Fibroblast of skin of left biceps (primary cell): ENCODE results near the gene CRY2.

Experiments
- DNase-seq, 2 experiments: peaks; one replicate each; pipeline ENCODE4 v3.0.0-alpha.2; 2013; ENCODE audit warnings: low read depth in 2 of 2

The CRY2 gene

DNA sequence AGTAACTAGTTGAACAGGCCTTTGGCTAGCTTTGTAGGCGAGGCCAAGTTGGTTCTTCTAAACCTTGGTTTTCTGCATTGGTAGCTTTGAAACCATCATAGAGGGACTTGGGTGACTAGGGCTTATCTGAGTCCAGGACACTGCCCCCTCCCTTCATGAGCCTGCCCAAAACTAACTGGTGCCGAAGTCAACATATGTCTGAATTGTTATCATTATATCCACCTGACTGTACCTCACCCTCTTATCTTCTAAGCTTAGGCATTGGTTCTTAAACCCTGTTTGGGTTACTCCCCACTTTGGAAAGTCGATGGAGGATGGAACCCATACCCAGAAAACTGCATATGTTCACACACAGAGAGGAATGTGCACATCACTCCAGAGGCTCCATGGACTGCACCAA lies 30.6 kb downstream of the CRY2 start:
- DNase-seq = no peak

DNA sequence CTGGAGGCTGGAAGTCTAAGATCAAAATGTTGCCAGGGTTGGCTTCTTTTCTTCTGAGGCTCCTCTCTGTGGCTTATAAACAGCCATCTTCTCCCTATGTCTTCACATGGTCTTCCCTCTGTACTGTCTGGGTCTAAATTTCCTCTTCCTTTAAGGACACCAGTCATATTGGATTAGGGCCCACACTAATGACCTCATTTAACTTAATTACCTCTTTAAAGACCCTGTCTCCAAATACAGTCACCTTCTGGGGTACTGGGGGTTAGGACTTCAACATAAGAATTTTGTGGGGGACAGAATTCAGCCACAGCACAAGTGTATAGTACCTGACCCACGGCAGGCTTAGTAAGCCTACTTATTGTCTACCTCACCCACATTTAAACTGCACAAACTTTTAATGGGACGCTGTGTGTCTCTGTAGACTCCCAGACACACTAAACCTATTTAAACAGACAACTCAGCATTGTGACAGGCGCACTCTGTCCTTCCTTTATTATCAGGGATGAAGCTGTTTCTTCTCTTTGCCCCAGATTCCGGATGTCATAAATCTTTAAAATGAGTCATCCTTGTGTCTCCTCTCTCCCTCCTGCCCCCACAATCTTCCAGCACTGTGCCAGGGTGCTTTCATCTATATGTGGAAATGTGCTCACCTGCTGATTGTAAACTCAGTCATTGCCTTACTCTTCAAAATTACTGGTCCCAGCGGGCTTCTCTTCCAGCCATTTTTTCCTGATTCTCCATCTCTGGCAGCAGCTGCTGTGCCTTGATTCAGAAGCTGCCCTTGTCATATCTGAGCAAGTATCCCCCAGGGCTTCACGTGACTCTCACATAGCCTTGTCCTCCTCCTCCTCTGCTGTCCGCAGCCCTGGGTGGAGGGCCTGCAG lies 32.8 kb downstream of the CRY2 start:
- DNase-seq = no peak

GRCh38 chr11:45880772-45881570 lies 33.7 kb downstream of the CRY2 start:
- no peak for DNase-seq

- DNase-seq = no peak
Measured at GRCh38 chr11:45881708-45882368, 34.6 kb downstream of the CRY2 start.

DNA sequence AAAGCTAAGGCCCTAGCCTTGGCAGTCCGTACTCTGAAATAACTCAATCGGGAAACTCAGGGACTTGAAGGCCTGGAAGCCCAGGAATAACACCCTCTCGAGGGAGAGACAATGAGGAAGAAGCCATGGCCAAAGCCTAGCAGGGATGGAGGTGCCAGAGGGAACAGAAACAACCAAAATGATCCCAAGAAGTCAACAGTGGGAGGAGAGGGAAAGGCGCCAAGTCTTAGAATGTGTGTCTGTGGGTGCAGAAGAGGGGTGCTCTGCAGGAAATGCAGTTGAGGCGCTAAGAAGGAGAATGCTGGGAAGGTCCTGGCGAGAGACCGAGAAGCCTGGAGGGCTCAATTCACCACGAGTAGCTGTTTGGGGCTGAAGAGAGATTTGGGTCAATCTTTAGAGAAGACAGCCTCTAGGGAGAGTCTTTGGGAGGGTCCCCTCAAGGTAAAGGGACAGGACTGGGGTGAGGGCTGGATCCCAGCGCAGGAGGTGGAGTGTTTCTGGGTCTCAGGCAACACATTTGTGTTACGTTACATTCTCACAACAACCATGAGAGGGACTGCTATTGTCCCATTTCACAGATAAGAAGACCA lies 37.4 kb downstream of the CRY2 start:
- DNase-seq = no peak

DNA sequence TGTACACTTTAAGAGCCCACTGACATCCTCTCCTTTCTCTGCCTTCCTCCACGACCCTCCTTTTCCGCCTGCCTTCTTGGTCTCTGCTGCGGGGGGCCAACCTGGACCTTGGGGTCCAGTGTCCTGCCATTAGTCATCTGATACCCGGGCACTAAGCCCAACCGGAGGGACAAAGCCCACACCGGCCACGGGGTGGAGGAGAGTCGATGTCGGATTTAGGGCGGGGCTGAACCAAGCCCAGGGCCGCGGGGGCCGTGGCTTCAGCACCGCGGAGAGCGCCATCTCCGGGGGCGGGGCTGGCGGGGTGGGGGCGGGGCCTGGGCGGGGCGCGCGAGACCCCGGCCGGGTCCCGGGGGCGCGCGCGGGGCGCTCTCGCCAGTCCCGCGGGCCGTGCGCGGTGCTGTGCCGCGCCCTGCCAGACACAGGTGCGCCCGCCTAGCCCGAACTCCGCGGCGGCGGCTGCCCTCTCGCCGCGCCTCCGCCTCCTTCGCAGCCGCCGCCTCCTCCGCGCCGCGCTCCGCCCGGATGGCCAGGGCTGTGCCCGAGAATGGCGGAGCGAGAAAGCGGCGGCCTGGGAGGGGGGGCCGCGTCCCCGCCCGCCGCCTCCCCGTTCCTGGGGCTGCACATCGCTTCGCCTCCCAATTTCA lies 38.1 kb downstream of the CRY2 start, which contains the start of gene MAPK8IP1:
TSS of gene MAPK8IP1 (plus strand) at position 378 of the 647 bp plus-strand sequence. CDS start at position 548, 170 bp downstream.
- no peak for DNase-seq

DNA sequence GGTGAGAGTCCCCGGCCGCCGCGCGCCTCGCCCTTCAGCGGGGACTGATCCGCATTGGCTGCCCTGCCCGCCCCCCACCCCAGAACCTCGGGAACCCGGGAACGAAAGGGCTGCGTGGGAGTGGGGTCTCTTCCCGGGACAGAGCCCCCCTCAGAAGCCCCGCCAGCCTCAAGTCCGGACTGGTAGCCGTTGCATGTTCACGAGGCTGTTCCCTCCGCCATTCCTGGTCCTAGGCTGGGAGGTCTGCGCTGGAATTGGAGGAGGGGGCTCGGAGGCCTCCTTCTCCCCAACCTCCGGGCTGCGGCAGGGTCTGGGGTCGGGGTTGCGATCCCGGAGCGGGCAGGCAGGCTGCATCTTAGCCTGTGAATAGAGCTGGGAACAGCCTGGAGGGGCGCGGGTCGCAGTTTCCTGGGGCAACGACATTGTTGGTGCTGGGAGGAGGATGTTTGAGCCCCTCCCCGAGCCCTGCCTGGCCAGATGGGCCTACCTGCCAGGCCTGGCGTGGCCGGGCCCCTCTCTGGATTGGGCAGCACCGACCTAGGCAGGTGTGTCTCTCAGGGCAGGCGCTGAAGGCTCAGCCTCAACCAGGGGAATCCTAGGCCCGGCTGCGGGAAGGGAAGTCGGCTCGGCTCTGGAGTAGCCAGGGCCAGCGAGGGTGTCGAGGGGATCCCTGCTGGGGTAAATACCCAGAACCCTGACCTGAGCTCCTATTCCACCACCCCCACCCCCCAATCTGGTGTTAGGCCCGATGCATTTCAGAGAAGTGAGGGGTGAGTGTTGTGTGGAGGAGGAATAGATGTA lies 38.8 kb downstream of the CRY2 start:
- DNase-seq = no peak

DNA sequence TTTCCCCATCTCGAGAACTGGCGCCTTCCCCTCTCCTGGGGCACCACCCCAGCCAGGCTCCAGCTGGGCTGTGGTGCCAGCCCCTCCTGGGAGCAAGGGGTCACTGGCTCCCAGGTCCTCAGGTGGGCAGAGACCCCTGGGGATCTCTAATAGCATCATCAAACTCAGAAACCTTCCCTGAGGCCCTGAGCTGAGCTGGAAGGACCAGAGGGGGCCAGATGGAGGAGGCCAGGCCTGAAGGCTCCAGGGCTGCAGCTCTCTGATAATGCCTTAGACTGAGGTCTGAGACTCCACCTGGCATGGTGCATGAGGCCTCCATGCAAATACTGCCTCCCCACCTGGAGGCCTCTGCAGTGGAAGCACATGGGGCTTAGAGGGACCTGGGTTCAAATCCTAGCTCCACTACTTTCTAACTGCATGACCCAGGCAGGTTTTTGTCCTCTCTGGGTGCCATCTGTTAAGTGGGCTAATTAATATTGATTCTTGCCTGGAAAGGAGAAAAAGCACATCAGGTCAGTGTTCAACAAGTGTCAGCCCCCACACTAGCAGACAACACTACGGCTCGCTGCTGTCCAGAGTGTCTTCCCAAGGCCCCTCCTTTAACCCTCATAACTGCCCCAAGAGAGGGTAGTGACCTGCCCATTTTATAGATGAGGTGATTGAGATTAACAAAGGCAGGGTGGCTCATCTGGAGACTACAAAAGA lies 39.7 kb downstream of the CRY2 start:
- DNase-seq = no peak

DNA sequence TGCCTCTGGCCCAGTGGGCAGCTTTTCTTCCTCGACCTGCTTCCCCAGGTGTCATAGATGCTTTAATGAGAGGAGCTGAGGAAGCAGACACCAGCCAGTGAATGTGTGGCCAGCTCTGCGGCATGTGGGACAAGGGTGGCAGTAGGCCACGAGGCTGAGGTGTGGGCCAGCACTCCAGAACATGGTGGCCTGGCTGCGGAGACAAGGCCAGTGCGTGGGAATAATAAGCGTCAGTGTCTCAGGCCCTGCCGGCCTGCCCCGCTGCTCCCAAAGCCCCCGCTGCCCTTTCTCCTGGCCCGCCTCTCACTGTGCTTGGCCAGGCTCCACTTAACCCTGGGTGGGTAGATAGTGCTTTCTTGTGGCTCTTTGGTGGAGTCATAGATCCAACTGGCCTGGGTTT lies 40.3 kb downstream of the CRY2 start:
- no peak for DNase-seq

DNA sequence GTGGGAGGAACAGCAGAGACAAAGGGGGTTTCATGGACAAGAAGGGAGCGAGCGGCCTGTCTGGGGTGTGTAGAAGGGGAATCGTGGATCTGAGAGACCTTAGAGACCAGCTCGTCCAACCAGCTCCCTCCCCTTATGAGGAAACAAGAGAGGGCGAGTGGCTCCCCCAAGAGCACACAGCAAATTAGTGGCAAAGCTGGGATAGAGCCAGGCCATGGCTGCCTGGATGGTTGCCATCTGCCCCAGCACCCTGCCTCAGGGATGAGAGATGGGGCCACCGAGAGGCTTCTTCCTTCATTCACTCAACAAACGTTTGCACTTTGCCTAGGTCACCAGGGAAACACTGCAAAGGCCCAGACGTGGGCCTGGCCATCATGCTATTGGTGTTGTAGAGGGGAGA lies 42.3 kb downstream of the CRY2 start:
- DNase-seq = no peak

DNA sequence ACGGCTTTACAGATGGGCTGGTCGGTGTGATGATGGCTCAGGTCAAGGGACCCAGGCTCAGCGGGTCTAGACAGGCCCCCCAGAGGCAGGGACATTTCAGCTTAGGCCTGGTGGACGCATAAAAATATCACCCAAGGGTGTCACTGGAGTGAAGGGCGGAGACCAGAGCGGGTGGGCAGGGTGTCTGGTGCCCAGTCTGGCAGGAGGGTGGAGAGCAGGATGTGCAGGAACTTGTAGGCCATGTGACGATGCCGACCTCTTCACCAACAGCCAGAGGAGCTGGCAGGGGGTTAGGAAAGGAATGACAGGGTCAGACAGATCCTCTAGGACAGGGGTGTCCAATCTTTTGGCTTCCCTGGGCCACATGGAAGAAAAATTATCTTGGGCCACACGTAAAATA lies 42.7 kb downstream of the CRY2 start:
- no peak for DNase-seq

- no peak for DNase-seq
Measured at GRCh38 chr11:45890886-45891550, 43.7 kb downstream of the CRY2 start.

DNA sequence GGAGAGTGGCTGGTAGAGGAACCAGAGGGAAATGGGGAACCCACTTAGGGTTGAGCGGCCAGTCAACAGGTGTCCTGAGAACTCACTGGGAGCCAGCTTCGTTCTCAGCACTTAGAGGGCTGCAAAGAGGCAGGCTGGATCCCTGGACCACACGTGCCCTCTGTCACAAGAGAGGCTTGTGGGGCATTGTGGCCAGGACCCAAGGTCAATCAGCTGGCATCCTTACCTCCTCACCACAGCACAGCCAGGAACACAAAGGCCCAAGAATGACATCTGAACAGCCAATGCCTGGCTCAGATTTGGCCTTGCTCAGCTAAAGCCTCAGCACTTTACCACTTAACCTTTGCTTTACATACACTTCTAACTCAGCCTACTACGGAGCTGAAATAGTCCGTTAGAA lies 45.6 kb downstream of the CRY2 start:
- DNase-seq = no peak

- no peak for DNase-seq
Measured at GRCh38 chr11:45894555-45895247, 47.4 kb downstream of the CRY2 start.

DNA sequence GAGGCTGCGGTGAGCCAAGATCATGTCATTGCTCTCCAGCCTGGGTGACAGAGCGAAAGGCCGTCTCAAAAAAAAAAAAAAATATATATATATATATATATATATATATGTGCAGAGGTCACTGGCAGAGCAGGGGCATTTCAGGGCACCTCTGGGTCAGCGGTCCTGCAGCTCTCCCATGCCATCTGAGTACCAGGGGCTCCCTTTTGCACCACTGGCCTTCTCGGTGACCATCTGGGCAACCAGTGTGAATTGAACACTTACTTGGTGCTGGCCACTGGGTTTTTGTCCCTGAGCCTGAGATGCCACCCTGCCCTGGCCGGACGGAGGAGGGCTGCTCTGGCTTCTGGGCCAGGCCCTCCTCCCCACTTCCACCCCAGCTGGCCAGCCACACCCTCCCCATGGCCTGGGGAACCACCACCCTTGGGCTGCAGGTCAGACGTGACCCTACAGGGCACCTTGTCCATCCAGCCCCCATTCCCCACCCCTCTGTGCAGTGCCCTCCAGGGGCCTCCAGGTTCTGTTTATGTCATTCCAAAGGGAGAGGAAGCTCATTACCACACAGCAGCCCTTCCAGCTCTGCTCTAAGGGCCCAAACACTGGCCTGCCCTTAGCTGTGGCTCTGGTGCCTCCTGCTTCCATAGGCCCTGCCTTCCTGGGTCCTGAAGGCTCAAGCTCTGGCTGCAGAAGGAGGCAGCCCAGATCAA lies 48.4 kb downstream of the CRY2 start:
- DNase-seq = no peak

GRCh38 chr11:45896422-45896984 lies 49.2 kb downstream of the CRY2 start:
- DNase-seq = no peak

DNA sequence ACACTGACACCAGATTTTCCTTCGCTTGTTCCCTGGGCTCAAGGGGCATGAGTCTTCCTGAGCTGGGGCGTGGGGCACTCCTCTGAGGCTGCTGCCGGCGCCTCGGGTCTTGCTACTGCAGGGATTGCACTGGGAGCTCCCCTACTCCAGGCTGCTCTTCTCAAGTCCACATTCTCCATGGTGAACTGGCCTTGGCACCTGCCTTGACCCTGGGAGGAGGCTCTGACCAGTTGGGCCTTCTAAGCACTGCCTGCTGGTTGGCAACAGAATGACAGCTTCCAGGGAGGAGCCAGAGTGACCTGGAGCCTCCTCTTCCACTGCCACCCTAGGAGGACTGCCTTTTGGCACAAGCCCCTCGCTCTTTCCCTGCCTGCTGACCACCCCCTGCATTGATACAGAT lies 50.3 kb downstream of the CRY2 start:
- no peak for DNase-seq

- DNase-seq = no peak
Measured at GRCh38 chr11:45899086-45899447, 51.8 kb downstream of the CRY2 start.
